GM19099 (cell line): ENCODE measurements around the gene BCAS3.

ENCODE experiments used
- POLR2A ChIP-seq: IDR thresholded peaks from 3 replicates; pipeline ENCODE4 v1.6.1; 2011; ENCODE audit warnings: low read depth; ENCODE audit not compliant: insufficient read length; ENCODE audit errors: extremely low read depth

BCAS3 gene

GRCh38 chr17:60863892-60864707, 186.4 kb downstream of the BCAS3 start:
- TF ChIP-seq POLR2A: no peak

GRCh38 chr17:60864708-60865005, 187.0 kb downstream of the BCAS3 start:
- no peak for TF ChIP-seq POLR2A

- TF ChIP-seq POLR2A: no peak
Measured at GRCh38 chr17:60874772-60875171, 197.1 kb downstream of the BCAS3 start.

- TF ChIP-seq POLR2A: no peak
Measured at GRCh38 chr17:60887614-60888028, 210.0 kb downstream of the BCAS3 start.

GRCh38 chr17:60888812-60889709, 211.4 kb downstream of the BCAS3 start:
- TF ChIP-seq POLR2A: no peak

- no peak for TF ChIP-seq POLR2A
Measured at GRCh38 chr17:60891149-60891548, 213.5 kb downstream of the BCAS3 start.

GRCh38 chr17:60893475-60893874, 215.8 kb downstream of the BCAS3 start:
- no peak for TF ChIP-seq POLR2A

GRCh38 chr17:60896996-60897395, 219.3 kb downstream of the BCAS3 start:
- no peak for TF ChIP-seq POLR2A

- TF ChIP-seq POLR2A: no peak
Measured at GRCh38 chr17:60899115-60899514, 221.5 kb downstream of the BCAS3 start.

- TF ChIP-seq POLR2A: no peak
Measured at GRCh38 chr17:60900688-60901087, 223.0 kb downstream of the BCAS3 start.

- TF ChIP-seq POLR2A: no peak
Measured at GRCh38 chr17:60901242-60901641, 223.6 kb downstream of the BCAS3 start.

GRCh38 chr17:60901806-60902205, 224.2 kb downstream of the BCAS3 start:
- TF ChIP-seq POLR2A: no peak

- TF ChIP-seq POLR2A: no peak
Measured at GRCh38 chr17:60902399-60902798, 224.7 kb downstream of the BCAS3 start.

GRCh38 chr17:60904582-60904981, 226.9 kb downstream of the BCAS3 start:
- no peak for TF ChIP-seq POLR2A

GRCh38 chr17:60905709-60906108, 228.1 kb downstream of the BCAS3 start:
- no peak for TF ChIP-seq POLR2A

GRCh38 chr17:60908324-60908723, 230.7 kb downstream of the BCAS3 start:
- TF ChIP-seq POLR2A: no peak

- no peak for TF ChIP-seq POLR2A
Measured at GRCh38 chr17:60909405-60909804, 231.8 kb downstream of the BCAS3 start.

- TF ChIP-seq POLR2A: no peak
Measured at GRCh38 chr17:60910415-60910814, 232.8 kb downstream of the BCAS3 start.
